Forelimb muscle (tissue), 1 donor: ENCODE measurements around the gene ANKLE1. TPM values are rescaled to one million over a fixed set of nuclear protein-coding genes. Genes with fewer than 3 reads are reported as not detected.

Source experiments
- DNase-seq: peaks from one replicate; pipeline ENCODE4 v3.0.0-alpha.2; 2013; ENCODE audit warnings: low read depth
- polyA plus RNA-seq: library from polyadenylated mRNA; unstranded; fragments of 120-200 nt; gene quantifications from one replicate; pipeline ENCODE4 v1.2.1, GENCODE V29; 2013; ENCODE audit not compliant: insufficient read length

ANKLE1 gene
- polyA plus RNA-seq, 1 donor = 1.8 TPM

- DNase-seq = no peak
These were observed 24.6 kb downstream of the ANKLE1 start for GRCh38 chr19:17306285-17306714.

GRCh38 chr19:17307876-17308377 is 26.2 kb downstream of the ANKLE1 start:
- DNase-seq = no peak

GRCh38 chr19:17309198-17309964 is 27.7 kb downstream of the ANKLE1 start, which contains the start of gene DDA1:
Gene DDA1, plus strand, starts transcription at chr19:17309563. Its CDS starts 92 bp downstream, at chr19:17309655.
- peak; percentile 99 for DNase-seq

- DNase-seq = no peak
These were observed 28.3 kb downstream of the ANKLE1 start for GRCh38 chr19:17309965-17310461.

GRCh38 chr19:17311455-17312188 is 29.9 kb downstream of the ANKLE1 start:
- DNase-seq = no peak

- DNase-seq = no peak
These were observed 30.8 kb downstream of the ANKLE1 start for GRCh38 chr19:17312189-17313113.

- no peak for DNase-seq
These were observed 32.4 kb downstream of the ANKLE1 start for GRCh38 chr19:17314007-17314593.

- no peak for DNase-seq
These were observed 37.3 kb downstream of the ANKLE1 start for GRCh38 chr19:17318966-17319365.

GRCh38 chr19:17319473-17320238 is 38.0 kb downstream of the ANKLE1 start:
- no peak for DNase-seq

GRCh38 chr19:17320435-17320834 is 38.7 kb downstream of the ANKLE1 start:
- DNase-seq = no peak

GRCh38 chr19:17321655-17322489 is 40.2 kb downstream of the ANKLE1 start:
- no peak for DNase-seq

- no peak for DNase-seq
These were observed 41.2 kb downstream of the ANKLE1 start for GRCh38 chr19:17322854-17323253.

GRCh38 chr19:17323300-17323963 is 41.7 kb downstream of the ANKLE1 start:
- DNase-seq = no peak

- DNase-seq = no peak
These were observed 42.2 kb downstream of the ANKLE1 start for GRCh38 chr19:17323964-17324332.

- DNase-seq = no peak
These were observed 42.8 kb downstream of the ANKLE1 start for GRCh38 chr19:17324357-17325114.

GRCh38 chr19:17325133-17325532 is 43.4 kb downstream of the ANKLE1 start:
- DNase-seq = no peak

- no peak for DNase-seq
These were observed 44.3 kb downstream of the ANKLE1 start for GRCh38 chr19:17325881-17326594.
